Liver (tissue), 9 donors: Measurements from ENCODE around the gene BRME1. TPM values are rescaled to one million over a fixed set of nuclear protein-coding genes. Genes with fewer than 3 reads are reported as not detected.

ENCODE experiments used
- DNase-seq: peaks from one replicate; pipeline ENCODE4 v3.0.0-alpha.2; 2017; ENCODE audit warnings: low spot score
- H3K27ac ChIP-seq, 2 donors: one replicate each; pipeline ENCODE4 v1.7.0; 2013; ENCODE audit warnings: inconsistent platforms in 2 of 2, low read length in 2 of 2, control low read depth in 1 of 2, low read depth in 1 of 2, mild to moderate bottlenecking in 1 of 2
- H3K27me3 ChIP-seq, 4 donors: one replicate each; pipeline versions ENCODE4 v1.6.1 to v1.7.0; 2013; ENCODE audit warnings: low read length in 3 of 4, inconsistent platforms in 1 of 4, mild to moderate bottlenecking in 1 of 4, moderate library complexity in 1 of 4; ENCODE audit not compliant: control insufficient read depth in 4 of 4, insufficient read depth in 4 of 4
- H3K36me3 ChIP-seq, 4 donors: one replicate each; pipeline versions ENCODE4 v1.6.1 to v1.7.0; 2013; ENCODE audit warnings: low read length in 3 of 4, mild to moderate bottlenecking in 3 of 4, low read depth in 1 of 4, moderate library complexity in 1 of 4; ENCODE audit not compliant: control insufficient read depth in 4 of 4, insufficient read depth in 3 of 4
- H3K4me1 ChIP-seq, 4 donors: one replicate each; pipeline versions ENCODE4 v1.6.1 to v1.7.0; 2013; ENCODE audit warnings: low read length in 3 of 4, mild to moderate bottlenecking in 3 of 4, moderate library complexity in 1 of 4; ENCODE audit not compliant: control insufficient read depth in 4 of 4, insufficient read depth in 4 of 4
- H3K4me3 ChIP-seq, 3 donors: one replicate each; pipeline versions ENCODE4 v1.6.1 to v1.7.0; 2013; ENCODE audit warnings: low read length in 3 of 3, control low read depth in 1 of 3, low read depth in 1 of 3, mild to moderate bottlenecking in 1 of 3
- H3K9ac ChIP-seq, 2 donors: one replicate each; pipeline ENCODE4 v1.7.0; 2013; ENCODE audit warnings: low read length in 2 of 2, mild to moderate bottlenecking in 2 of 2, moderate library complexity in 2 of 2, control low read depth in 1 of 2, low read depth in 1 of 2
- H3K9me3 ChIP-seq, 4 donors: one replicate each; pipeline versions ENCODE4 v1.6.1 to v1.7.0; 2013; ENCODE audit warnings: low read length in 3 of 4; ENCODE audit not compliant: control insufficient read depth in 4 of 4
- EGR1 ChIP-seq, 2 donors: IDR thresholded peaks; 2 replicates each; pipeline ENCODE4 v1.6.1; 2016 to 2018; ENCODE audit warnings: antibody characterized with exemption in 2 of 2, low read depth in 2 of 2
- FOXA1 ChIP-seq: IDR thresholded peaks from 2 replicates; pipeline ENCODE4 v1.6.1; 2016; ENCODE audit warnings: antibody characterized with exemption
- FOXA2 ChIP-seq: IDR thresholded peaks from 2 replicates; pipeline ENCODE4 v1.6.1; 2016; ENCODE audit warnings: antibody characterized with exemption
- GABPA ChIP-seq, 2 donors: IDR thresholded peaks in 1 of 2; conservative IDR thresholded peaks in 1 of 2; 2 replicates each; pipeline ENCODE4 v1.6.1; 2016; ENCODE audit warnings: antibody characterized with exemption in 2 of 2, mild to moderate bottlenecking in 1 of 2, moderate library complexity in 1 of 2
- HNF4A ChIP-seq, 2 donors: conservative IDR thresholded peaks; 2 replicates each; pipeline ENCODE4 v1.6.1; 2016; ENCODE audit warnings: antibody characterized with exemption in 2 of 2, mild to moderate bottlenecking in 2 of 2
- HNF4G ChIP-seq: IDR thresholded peaks from 2 replicates; pipeline ENCODE4 v1.6.1; 2016; ENCODE audit warnings: antibody characterized with exemption
- JUND ChIP-seq, 2 donors: IDR thresholded peaks; 2 replicates each; pipeline ENCODE4 v1.6.1; 2016; ENCODE audit warnings: antibody characterized with exemption in 2 of 2
- NR2F2 ChIP-seq: IDR thresholded peaks from 2 replicates; pipeline ENCODE4 v1.6.1; 2016; ENCODE audit warnings: antibody characterized with exemption
- RAD21 ChIP-seq, 2 donors: IDR thresholded peaks; 2 replicates each; pipeline ENCODE4 v1.6.1; 2016; ENCODE audit warnings: antibody characterized with exemption in 2 of 2, mild to moderate bottlenecking in 2 of 2
- RXRA ChIP-seq, 2 donors: IDR thresholded peaks; 2 replicates each; pipeline ENCODE4 v1.6.1; 2017 to 2018; ENCODE audit warnings: antibody characterized with exemption in 2 of 2, mild to moderate bottlenecking in 1 of 2
- SP1 ChIP-seq: IDR thresholded peaks from 2 replicates; pipeline ENCODE4 v1.6.1; 2018; ENCODE audit warnings: antibody characterized with exemption, mild to moderate bottlenecking
- TAF1 ChIP-seq: conservative IDR thresholded peaks from 2 replicates; pipeline ENCODE4 v1.6.1; 2016; ENCODE audit warnings: antibody characterized with exemption, mild to moderate bottlenecking
- YY1 ChIP-seq: IDR thresholded peaks from 2 replicates; pipeline ENCODE4 v1.6.1; 2016; ENCODE audit warnings: antibody characterized with exemption, mild to moderate bottlenecking
- WGBS: extraction: QIAGEN DNeasy Blood & Tissue Kit; methylation state at CpG from one replicate; pipeline ENCODE4 v1.1.7; 2013; 5-methylcytosine and 5-hydroxymethylcytosine counted together
- polyA plus RNA-seq, 2 donors: library from polyadenylated mRNA; stranded (reverse) in 1 of 2; unstranded in 1 of 2; fragments of 200-250 nt in 1 of 2; fragments of >200 nt in 1 of 2; fragmentation: Nextera tagmentation in 1 of 2; extraction: Ambion mirVana in 1 of 2; gene quantifications; one replicate each; pipeline versions ENCODE4 v1.2.1 to v1.2.3, GENCODE V29; 2013 to 2015
- total RNA-seq, 2 donors: library from RNA; depleted of rRNA; stranded (reverse); fragments of >200 nt; gene quantifications; one replicate each; pipeline ENCODE4 v1.2.3, GENCODE V29; 2014
- TF ChIP-seq, protein P1 (sequence below): IDR thresholded peaks from 2 replicates; pipeline ENCODE4 v1.6.1; 2016; ENCODE audit warnings: antibody characterized with exemption
- TF ChIP-seq, protein P2 (sequence below): IDR thresholded peaks from 2 replicates; pipeline ENCODE4 v1.6.1; 2016; ENCODE audit warnings: antibody characterized with exemption
- TF ChIP-seq, protein P3 (sequence below): IDR thresholded peaks from 2 replicates; pipeline ENCODE4 v1.6.1; 2016; ENCODE audit warnings: antibody characterized with exemption
- TF ChIP-seq, protein P4 (sequence below): IDR thresholded peaks from 2 replicates; pipeline ENCODE4 v1.6.1; 2016; ENCODE audit warnings: antibody characterized with exemption, mild to moderate bottlenecking
- TF ChIP-seq, protein P5 (sequence below): fragments of 150-350 bp; IDR thresholded peaks from 2 replicates; pipeline ENCODE4 v1.5.1; 2017; ENCODE audit warnings: improper control_type of control experiment, low read depth, low read length; ENCODE audit not compliant: missing input control
- donor health status: healthy.
- donor health status: healthy.
- donor health status: healthy.
- donor health status: healthy.
- donor health status: healthy.

BRME1 gene
- total and polyA plus RNA-seq, 4 donors = 0.42 to 5.3 (median 0.48) TPM

DNA sequence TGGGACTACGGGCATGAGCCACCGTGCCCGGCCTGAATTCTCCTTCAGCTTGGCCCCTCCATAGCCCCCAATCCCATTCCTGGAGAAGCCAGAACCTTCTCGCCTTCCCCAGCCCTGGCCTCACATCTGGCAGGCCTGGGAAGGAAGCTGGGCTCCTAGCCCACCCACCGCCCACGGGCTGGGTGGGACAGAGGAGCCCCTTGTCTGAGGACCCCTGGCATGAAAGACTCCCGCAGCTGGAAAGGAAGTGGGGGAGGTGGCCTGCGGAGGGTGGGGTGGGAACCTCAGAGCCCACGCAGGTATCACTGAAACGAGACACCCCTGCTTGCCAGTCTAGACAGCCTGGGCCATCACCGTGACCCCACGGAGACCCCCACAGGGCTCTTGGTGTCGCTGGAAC, 36.6 kb downstream of the BRME1 start:
- no peak overlapping the region for H3K4me3 ChIP-seq
- peaks cover 2 to 6% (median 4%) of the 10 kb centered on the region in 4 donors for H3K4me1 ChIP-seq
- WGBS = 81% methylated on average over 13 of the region's 13 CpGs
- peaks cover 0 to 4% (median 0%) of the 10 kb centered on the region in 4 donors for H3K27me3 ChIP-seq
- H3K27ac ChIP-seq = no peak overlapping the region
- peaks cover 0 to 1% (median 0%) of the 10 kb centered on the region in 4 donors for H3K36me3 ChIP-seq
- no peak for DNase-seq
- H3K9ac ChIP-seq = no peak overlapping the region
- TF ChIP-seq JUND (IDR thresholded peaks at IDR 0.05) (no peak), FOXA1 (no peak), NR2F2 (no peak), RXRA (IDR thresholded peaks at IDR 0.05) (no peak), FOXA2 (no peak), EGR1 (IDR thresholded peaks at IDR 0.05; ENCODE audit: low read depth in 2 of 2) (no peak), HNF4A (conservative IDR thresholded peaks at IDR 0.05) (no peak), YY1 (no peak), TAF1 (no peak), SP1 (no peak), RAD21 (IDR thresholded peaks at IDR 0.05) (no peak), HNF4G (no peak), GABPA (IDR thresholded peaks at IDR 0.05 in 1 of 2, conservative IDR thresholded peaks at IDR 0.05 in 1 of 2) (no peak)
- TF ChIP-seq, protein P1, sequence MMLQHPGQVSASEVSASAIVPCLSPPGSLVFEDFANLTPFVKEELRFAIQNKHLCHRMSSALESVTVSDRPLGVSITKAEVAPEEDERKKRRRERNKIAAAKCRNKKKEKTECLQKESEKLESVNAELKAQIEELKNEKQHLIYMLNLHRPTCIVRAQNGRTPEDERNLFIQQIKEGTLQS = no peak
- TF ChIP-seq, protein P2, sequence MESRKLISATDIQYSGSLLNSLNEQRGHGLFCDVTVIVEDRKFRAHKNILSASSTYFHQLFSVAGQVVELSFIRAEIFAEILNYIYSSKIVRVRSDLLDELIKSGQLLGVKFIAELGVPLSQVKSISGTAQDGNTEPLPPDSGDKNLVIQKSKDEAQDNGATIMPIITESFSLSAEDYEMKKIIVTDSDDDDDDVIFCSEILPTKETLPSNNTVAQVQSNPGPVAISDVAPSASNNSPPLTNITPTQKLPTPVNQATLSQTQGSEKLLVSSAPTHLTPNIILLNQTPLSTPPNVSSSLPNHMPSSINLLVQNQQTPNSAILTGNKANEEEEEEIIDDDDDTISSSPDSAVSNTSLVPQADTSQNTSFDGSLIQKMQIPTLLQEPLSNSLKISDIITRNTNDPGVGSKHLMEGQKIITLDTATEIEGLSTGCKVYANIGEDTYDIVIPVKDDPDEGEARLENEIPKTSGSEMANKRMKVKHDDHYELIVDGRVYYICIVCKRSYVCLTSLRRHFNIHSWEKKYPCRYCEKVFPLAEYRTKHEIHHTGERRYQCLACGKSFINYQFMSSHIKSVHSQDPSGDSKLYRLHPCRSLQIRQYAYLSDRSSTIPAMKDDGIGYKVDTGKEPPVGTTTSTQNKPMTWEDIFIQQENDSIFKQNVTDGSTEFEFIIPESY = no peak
- TF ChIP-seq, protein P3, sequence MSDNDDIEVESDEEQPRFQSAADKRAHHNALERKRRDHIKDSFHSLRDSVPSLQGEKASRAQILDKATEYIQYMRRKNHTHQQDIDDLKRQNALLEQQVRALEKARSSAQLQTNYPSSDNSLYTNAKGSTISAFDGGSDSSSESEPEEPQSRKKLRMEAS = no peak
- TF ChIP-seq, protein P4, sequence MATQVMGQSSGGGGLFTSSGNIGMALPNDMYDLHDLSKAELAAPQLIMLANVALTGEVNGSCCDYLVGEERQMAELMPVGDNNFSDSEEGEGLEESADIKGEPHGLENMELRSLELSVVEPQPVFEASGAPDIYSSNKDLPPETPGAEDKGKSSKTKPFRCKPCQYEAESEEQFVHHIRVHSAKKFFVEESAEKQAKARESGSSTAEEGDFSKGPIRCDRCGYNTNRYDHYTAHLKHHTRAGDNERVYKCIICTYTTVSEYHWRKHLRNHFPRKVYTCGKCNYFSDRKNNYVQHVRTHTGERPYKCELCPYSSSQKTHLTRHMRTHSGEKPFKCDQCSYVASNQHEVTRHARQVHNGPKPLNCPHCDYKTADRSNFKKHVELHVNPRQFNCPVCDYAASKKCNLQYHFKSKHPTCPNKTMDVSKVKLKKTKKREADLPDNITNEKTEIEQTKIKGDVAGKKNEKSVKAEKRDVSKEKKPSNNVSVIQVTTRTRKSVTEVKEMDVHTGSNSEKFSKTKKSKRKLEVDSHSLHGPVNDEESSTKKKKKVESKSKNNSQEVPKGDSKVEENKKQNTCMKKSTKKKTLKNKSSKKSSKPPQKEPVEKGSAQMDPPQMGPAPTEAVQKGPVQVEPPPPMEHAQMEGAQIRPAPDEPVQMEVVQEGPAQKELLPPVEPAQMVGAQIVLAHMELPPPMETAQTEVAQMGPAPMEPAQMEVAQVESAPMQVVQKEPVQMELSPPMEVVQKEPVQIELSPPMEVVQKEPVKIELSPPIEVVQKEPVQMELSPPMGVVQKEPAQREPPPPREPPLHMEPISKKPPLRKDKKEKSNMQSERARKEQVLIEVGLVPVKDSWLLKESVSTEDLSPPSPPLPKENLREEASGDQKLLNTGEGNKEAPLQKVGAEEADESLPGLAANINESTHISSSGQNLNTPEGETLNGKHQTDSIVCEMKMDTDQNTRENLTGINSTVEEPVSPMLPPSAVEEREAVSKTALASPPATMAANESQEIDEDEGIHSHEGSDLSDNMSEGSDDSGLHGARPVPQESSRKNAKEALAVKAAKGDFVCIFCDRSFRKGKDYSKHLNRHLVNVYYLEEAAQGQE = no peak
- TF ChIP-seq, protein P5, sequence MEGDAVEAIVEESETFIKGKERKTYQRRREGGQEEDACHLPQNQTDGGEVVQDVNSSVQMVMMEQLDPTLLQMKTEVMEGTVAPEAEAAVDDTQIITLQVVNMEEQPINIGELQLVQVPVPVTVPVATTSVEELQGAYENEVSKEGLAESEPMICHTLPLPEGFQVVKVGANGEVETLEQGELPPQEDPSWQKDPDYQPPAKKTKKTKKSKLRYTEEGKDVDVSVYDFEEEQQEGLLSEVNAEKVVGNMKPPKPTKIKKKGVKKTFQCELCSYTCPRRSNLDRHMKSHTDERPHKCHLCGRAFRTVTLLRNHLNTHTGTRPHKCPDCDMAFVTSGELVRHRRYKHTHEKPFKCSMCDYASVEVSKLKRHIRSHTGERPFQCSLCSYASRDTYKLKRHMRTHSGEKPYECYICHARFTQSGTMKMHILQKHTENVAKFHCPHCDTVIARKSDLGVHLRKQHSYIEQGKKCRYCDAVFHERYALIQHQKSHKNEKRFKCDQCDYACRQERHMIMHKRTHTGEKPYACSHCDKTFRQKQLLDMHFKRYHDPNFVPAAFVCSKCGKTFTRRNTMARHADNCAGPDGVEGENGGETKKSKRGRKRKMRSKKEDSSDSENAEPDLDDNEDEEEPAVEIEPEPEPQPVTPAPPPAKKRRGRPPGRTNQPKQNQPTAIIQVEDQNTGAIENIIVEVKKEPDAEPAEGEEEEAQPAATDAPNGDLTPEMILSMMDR = no peak
- H3K9me3 ChIP-seq = no peaks in the 10 kb centered on the region
